Epithelial cell of proximal tubule (primary cell): ENCODE results near the gene RGS6. TPM values are rescaled to one million over a fixed set of nuclear protein-coding genes. Genes with fewer than 3 reads are reported as not detected.

ENCODE experiments used
- DNase-seq: peaks from one replicate; pipeline ENCODE4 v3.0.0-alpha.2; 2011; ENCODE audit warnings: low read depth
- H3K4me3 ChIP-seq: 2 replicates; pipeline ENCODE4 v1.5.1; 2011; ENCODE audit warnings: low read depth, mild to moderate bottlenecking, low read length
- total RNA-seq: library from RNA; depleted of rRNA; stranded (reverse); fragments of >200 nt; gene quantifications from 2 replicates; pipeline ENCODE4 v1.2.3, GENCODE V29; 2015
- TF ChIP-seq, protein P1 (sequence below): conservative IDR thresholded peaks from 2 replicates; pipeline ENCODE4 v1.5.1; 2012; ENCODE audit warnings: low read depth, mild to moderate bottlenecking, low read length

Gene RGS6
- total RNA-seq, 1 donor from 2014 or later: not detected

DNA sequence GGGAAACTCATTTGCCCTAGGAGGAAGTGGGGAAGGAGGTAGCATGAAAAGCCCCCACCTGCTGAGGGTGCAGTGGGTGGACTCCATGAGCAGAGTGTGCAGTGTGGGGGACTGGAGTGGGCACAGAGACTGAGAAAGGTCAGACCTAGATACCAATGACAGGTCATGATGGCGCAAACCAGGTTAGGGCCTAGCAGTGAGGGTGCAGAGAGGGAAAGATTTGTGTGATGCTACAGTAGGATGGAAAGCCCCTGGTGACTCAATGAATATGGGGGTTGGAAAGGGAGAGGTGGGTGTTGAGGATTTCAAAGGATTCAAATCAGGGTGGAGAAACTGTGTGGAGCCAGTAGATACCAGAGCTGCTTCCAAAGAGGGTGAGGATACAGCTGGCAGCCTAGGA, 642.5 kb downstream of the RGS6 start:
- no peak overlapping the region for H3K4me3 ChIP-seq
- TF ChIP-seq, protein P1, sequence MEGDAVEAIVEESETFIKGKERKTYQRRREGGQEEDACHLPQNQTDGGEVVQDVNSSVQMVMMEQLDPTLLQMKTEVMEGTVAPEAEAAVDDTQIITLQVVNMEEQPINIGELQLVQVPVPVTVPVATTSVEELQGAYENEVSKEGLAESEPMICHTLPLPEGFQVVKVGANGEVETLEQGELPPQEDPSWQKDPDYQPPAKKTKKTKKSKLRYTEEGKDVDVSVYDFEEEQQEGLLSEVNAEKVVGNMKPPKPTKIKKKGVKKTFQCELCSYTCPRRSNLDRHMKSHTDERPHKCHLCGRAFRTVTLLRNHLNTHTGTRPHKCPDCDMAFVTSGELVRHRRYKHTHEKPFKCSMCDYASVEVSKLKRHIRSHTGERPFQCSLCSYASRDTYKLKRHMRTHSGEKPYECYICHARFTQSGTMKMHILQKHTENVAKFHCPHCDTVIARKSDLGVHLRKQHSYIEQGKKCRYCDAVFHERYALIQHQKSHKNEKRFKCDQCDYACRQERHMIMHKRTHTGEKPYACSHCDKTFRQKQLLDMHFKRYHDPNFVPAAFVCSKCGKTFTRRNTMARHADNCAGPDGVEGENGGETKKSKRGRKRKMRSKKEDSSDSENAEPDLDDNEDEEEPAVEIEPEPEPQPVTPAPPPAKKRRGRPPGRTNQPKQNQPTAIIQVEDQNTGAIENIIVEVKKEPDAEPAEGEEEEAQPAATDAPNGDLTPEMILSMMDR: no peak
- DNase-seq: no peak

DNA sequence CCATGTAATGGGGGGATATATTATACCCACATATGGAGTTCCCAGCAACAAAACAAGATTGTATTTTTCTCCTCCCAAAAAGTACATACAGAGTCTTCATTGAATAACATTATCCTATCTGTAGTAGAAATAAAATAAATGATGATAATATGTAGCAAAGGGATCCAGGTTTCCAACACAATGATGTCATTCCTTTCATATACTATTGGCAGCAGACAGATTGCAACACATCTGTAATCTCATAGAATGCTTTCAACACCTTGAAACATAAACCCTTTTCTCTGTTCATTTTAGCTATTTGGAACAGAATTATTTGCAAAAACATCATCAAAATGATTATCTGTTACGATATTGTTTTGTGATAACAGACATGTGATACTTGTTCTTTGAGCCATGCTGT, 644.0 kb downstream of the RGS6 start:
- DNase-seq: no peak
- TF ChIP-seq, protein P1: no peak
- H3K4me3 ChIP-seq: no peak overlapping the region

DNA sequence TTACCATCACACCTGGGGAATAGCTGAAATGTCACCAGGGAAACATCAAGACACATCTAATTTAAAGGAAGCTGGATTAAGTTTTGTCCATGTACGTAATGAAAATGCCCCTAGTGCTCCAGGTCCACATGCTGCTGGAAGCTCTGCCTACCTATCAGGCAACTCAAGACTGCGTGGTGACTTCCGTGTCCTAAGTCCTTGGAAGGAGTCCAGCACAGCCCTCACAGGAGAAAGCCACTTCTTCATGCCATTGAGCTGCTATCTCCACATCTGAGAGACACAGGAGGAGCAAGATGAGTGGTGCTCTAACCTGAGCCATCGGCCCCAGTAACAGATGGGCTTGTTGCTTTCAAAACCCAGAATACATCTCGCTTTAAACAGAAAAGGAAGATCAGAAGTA, 645.3 kb downstream of the RGS6 start:
- TF ChIP-seq, protein P1: no peak
- no peak for DNase-seq
- H3K4me3 ChIP-seq: no peak overlapping the region

DNA sequence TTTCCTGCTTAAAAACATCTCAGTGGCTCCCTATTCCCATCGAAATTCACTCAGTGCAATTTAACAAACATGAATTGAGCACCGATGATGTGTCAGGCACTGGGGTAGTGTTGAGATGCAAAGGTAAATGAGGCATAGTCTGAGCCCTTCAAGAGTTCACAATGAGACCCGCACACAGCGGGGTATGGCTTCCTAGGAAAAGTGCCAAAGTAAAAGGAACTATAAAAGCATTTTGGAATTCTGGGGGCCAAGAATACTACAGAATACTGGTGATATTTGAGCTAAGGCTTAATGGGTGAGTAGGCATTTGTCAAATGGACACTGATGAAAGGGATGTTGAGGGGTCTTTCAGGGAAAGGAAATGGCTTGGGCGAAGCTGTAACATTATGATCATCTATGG, 646.3 kb downstream of the RGS6 start:
- no peak overlapping the region for H3K4me3 ChIP-seq
- no peak for DNase-seq
- TF ChIP-seq, protein P1: no peak

DNA sequence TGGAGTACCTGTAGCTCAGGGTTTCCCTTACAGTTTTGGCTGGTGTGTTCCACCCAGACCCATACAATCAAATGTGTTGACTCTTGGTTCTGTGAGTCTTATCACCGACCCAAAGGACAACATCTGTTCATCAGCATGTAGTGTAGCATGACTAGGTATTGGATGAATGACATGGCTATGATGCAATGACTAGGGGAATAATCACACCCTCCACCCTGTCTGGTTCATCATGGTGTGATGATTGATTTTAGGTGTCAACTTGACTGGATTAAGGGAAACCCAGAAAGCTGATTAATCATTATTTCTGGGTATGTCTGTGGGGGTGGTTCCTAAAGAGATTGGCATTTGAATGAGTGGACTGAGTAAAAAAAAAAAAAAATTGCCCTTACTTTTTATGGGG, 650.4 kb downstream of the RGS6 start:
- H3K4me3 ChIP-seq: no peak overlapping the region
- TF ChIP-seq, protein P1: no peak
- no peak for DNase-seq

DNA sequence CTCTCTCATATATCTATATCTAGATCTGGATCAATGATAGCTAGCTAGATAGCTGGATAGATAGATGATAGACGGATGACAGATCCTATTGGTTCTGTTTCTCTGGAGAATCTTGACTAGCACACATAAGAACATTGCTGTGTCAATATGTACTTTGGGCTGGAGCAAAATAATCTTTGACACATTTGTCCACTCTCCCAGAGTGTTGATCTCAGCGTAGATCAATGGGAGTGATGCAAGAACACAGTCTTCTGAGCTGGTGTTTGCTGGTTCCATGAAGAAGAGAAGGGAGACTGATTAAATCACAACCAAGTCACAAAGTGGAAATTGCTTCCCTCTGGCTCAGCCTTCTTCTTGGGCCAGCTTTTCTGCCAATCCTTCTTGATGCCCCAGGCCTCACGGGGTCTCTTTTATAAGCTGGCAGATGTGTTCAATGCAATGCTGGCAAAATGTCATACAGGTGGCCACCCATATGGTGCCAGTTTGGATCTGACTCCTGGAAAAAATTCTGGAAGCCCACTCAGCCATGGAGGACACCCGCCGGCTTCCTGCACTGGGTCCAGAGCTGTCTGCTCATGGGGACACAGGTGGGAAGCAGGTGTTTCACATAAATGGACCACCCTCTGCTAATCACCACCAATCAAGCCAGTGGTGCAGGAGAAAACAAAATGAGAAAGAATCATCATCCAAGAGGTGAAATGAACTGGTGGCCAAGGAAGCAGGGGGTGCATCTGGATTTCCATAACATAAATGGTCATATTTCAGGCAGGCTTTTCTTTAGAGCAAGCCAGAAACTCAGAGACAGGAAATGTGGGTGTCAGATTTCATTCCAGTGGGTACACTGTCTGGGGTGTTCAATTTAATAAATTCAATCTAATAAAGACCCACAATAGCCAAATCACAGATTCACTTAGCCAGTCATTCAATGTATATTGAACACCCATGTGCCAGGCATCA, 651.4 kb downstream of the RGS6 start:
- no peak for DNase-seq
- H3K4me3 ChIP-seq: no peak overlapping the region
- TF ChIP-seq, protein P1: no peak

DNA sequence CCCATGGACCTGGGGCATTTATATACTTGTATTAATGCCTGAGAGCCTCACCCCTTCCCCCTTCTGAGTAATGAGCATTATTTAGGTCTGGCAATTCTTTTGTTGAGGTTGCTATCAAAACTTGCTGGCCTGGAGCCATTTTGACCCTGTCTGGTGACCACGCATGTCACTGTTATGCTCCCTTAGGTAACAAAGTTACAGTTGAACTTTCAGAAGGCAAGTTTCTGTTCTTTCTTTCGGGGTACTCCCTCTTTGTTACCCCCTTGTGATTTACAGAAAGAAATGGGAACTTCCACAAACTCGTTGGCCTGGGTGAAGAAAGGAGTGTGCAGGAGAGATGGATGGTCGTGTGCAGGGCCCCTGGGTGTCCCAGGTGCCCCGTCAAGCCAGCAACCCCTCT, 656.3 kb downstream of the RGS6 start:
- no peak for DNase-seq
- H3K4me3 ChIP-seq: no peak overlapping the region
- TF ChIP-seq, protein P1: no peak
